Psoas muscle (tissue), 8 donors: ENCODE data around the gene MUC5B. TPM values are rescaled to one million over a fixed set of nuclear protein-coding genes. Genes with fewer than 3 reads are reported as not detected.
A peak's percentile ranks its signal among the peaks of the same experiment; 100 is the strongest.

Experiments
- ATAC-seq, 4 donors: fragments of 200-7000 bp; cut with Tn5 transposase; one replicate each; pipeline ENCODE4 v1.9.1; 2020; ENCODE audit warnings: moderate library complexity in 3 of 4, mild to moderate bottlenecking in 2 of 4
- DNase-seq, 2 donors: peaks; one replicate each; pipeline ENCODE4 v3.0.0-alpha.2; 2020
- H3K27ac ChIP-seq: fragments of 200-600 bp; one replicate; pipeline ENCODE4 v1.8.0; 2022
- H3K27me3 ChIP-seq, 3 donors: fragments of 200-600 bp in 1 of 3; one replicate each; pipeline versions ENCODE4 v1.6.1 to v1.8.0; 2013 to 2022; ENCODE audit warnings: low read length in 2 of 3, mild to moderate bottlenecking in 2 of 3, moderate library complexity in 1 of 3; ENCODE audit not compliant: insufficient read depth in 3 of 3
- H3K36me3 ChIP-seq, 2 donors: fragments of 200-600 bp in 1 of 2; one replicate each; pipeline versions ENCODE4 v1.6.1 to v1.8.0; 2013 to 2022; ENCODE audit warnings: low read depth in 1 of 2, mild to moderate bottlenecking in 1 of 2, moderate library complexity in 1 of 2; ENCODE audit not compliant: insufficient read depth in 1 of 2
- H3K4me1 ChIP-seq: fragments of 200-600 bp; one replicate; pipeline ENCODE4 v1.8.0; 2022
- H3K4me3 ChIP-seq: fragments of 200-600 bp; one replicate; pipeline ENCODE4 v1.8.0; 2022; ENCODE audit warnings: mild to moderate bottlenecking
- H3K9me3 ChIP-seq: fragments of 200-600 bp; one replicate; pipeline ENCODE4 v1.8.0; 2022
- CTCF ChIP-seq: fragments of 200-600 bp; IDR thresholded peaks from one replicate; pipeline ENCODE4 v1.8.0; 2022; ENCODE audit warnings: antibody characterized with exemption
- WGBS, 3 donors: extraction: QIAGEN DNeasy Blood & Tissue Kit; methylation state at CpG; one replicate each; pipeline versions ENCODE4 v1.1.6 to v1.1.7; 2013; 5-methylcytosine and 5-hydroxymethylcytosine counted together
- intact Hi-C, 2 donors: fragments of 100-400 bp; cut with DNase I; formaldehyde crosslinking; loops; one replicate each; pipeline versions ENCODE4 v1.11.0 to v1.14.2; 2022
- polyA plus RNA-seq, 3 donors: library from polyadenylated mRNA; stranded (reverse); fragments of 200-250 nt; gene quantifications; one replicate each; pipeline ENCODE4 v1.2.3, GENCODE V29; 2013
- total RNA-seq, 4 donors: library from RNA; stranded (reverse); fragmentation: NEBNext Ultra II Directional in 2 of 4; extraction: Animal tissue kit (Norgen Biotek cat#: 25700) in 2 of 4; gene quantifications; one replicate each; pipeline versions ENCODE4 v1.2.1 to v1.2.4, GENCODE V29; 2021 to 2023
- donor health status: healthy with polysubstance abuse.
- donor health status: DM: no; HTN: no; CAD: no; lungs with moderate emphysema.
- donor health status: Bipolar disorder and iron deficiency.
- donor health status: healthy.
- donor health status: DM: yes; HTN: yes; CAD: no.
- donor health status: DM: no; HTN: no; CAD: no.
- donor health status: DM: no; HTN: no; CAD: no.
- donor health status: DM: yes; HTN: yes; CAD: no.

MUC5B gene
- total and polyA plus RNA-seq, 7 donors, result under 0.01 to 0.41 (median 0.11) TPM; not detected in 3

- 75 to 78% (median 77%) methylated on average over 25 to 26 of the region's 26 CpGs for WGBS, 3 donors
- intact Hi-C loops, result no loop called here
- Histone ChIP-seq H3K36me3 (no peaks in the 10 kb centered on the region), H3K4me1 (no peaks in the 10 kb centered on the region), H3K9me3 (no peaks in the 10 kb centered on the region), H3K27ac (no peak overlapping the region), H3K27me3 (peaks cover 0 to 62% (median 10%) of the 10 kb centered on the region in 3 donors), H3K4me3 (no peak overlapping the region)
- ATAC-seq (no peak), DNase-seq (peak; percentile 8 to 37)
- no peak for TF ChIP-seq CTCF
Observed at GRCh38 chr11:1198561-1199240, 24.2 kb upstream of the MUC5B start.

GRCh38 chr11:1199241-1199750 lies 23.6 kb upstream of the MUC5B start:
- no peak for TF ChIP-seq CTCF
- Histone ChIP-seq H3K9me3 (no peaks in the 10 kb centered on the region), H3K36me3 (no peaks in the 10 kb centered on the region), H3K4me1 (no peaks in the 10 kb centered on the region), H3K4me3 (no peak overlapping the region), H3K27me3 (peaks cover 0 to 68% (median 10%) of the 10 kb centered on the region in 3 donors), H3K27ac (no peak overlapping the region)
- ATAC-seq (no peak), DNase-seq (peak in 1 of 2 donors; percentile 10)
- 62 to 69% (median 66%) methylated on average over 23 to 27 of the region's 27 CpGs for WGBS, 3 donors
- intact Hi-C loops, result no loop called here

- DNase-seq, result peak; percentile 9 to 51
- 57 to 65% (median 63%) methylated on average over 47 of the region's 47 CpGs for WGBS, 3 donors
- Histone ChIP-seq H3K9me3 (no peaks in the 10 kb centered on the region), H3K27me3 (peaks cover 0 to 69% (median 10%) of the 10 kb centered on the region in 3 donors), H3K36me3 (no peaks in the 10 kb centered on the region), H3K4me3 (no peak overlapping the region), H3K4me1 (no peaks in the 10 kb centered on the region), H3K27ac (no peak overlapping the region)
- intact Hi-C loops, result loop anchor here (5.0 to 10.0 kb wide), 4 partner anchors 185 to 377 kb away; partner anchors contain the start of genes BRSK2 (in 1 of the 2) and DUSP8 (in 1 of the 2)
- TF ChIP-seq CTCF, result no peak
- ATAC-seq, result no peak
Observed at GRCh38 chr11:1199751-1200610, 22.9 kb upstream of the MUC5B start.

GRCh38 chr11:1200611-1201191 lies 22.2 kb upstream of the MUC5B start:
- Histone ChIP-seq H3K27me3 (peaks cover 0 to 69% (median 10%) of the 10 kb centered on the region in 3 donors), H3K36me3 (no peaks in the 10 kb centered on the region), H3K9me3 (no peaks in the 10 kb centered on the region), H3K4me3 (no peak overlapping the region), H3K4me1 (no peaks in the 10 kb centered on the region), H3K27ac (no peak overlapping the region)
- WGBS, 3 donors, result 69 to 72% (median 72%) methylated on average over 16 of the region's 16 CpGs
- ATAC-seq, result no peak
- intact Hi-C loops, result loop anchor here (5.0 to 10.0 kb wide), 4 partner anchors 184 to 377 kb away; partner anchors contain the start of genes BRSK2 (in 1 of the 2) and DUSP8 (in 1 of the 2)
- TF ChIP-seq CTCF, result no peak
- peak in 1 of 2 donors; percentile 11 for DNase-seq
